Left lung (tissue), 10 donors: ENCODE data around the gene DSTN. TPM values are rescaled to one million over a fixed set of nuclear protein-coding genes. Genes with fewer than 3 reads are reported as not detected.

Experiments
- ATAC-seq: fragments of 200-7000 bp; cut with Tn5 transposase; one replicate; pipeline ENCODE4 v1.9.1; 2020; ENCODE audit warnings: moderate library complexity
- DNase-seq, 4 donors: peaks; one replicate each; pipeline ENCODE4 v3.0.0-alpha.2; 2013 to 2020
- H3K27ac ChIP-seq, 2 donors: fragments of 200-600 bp; sonication (generic) in 1 of 2; one replicate each; pipeline versions ENCODE4 v1.5.0 to v1.8.0; 2020 to 2021
- H3K27me3 ChIP-seq, 2 donors: fragments of 200-600 bp; sonication (generic) in 1 of 2; one replicate each; pipeline versions ENCODE4 v1.5.0 to v1.8.0; 2020 to 2021
- H3K36me3 ChIP-seq, 2 donors: fragments of 200-600 bp; sonication (generic) in 1 of 2; one replicate each; pipeline versions ENCODE4 v1.5.0 to v1.8.0; 2020 to 2021
- H3K4me1 ChIP-seq, 2 donors: fragments of 200-600 bp; one replicate each; pipeline ENCODE4 v1.8.0; 2021
- H3K4me3 ChIP-seq, 2 donors: fragments of 200-600 bp; sonication (generic) in 1 of 2; one replicate each; pipeline versions ENCODE4 v1.5.0 to v1.8.0; 2020 to 2021; ENCODE audit warnings: mild to moderate bottlenecking in 1 of 2
- H3K9me3 ChIP-seq, 2 donors: fragments of 200-600 bp; sonication (generic) in 1 of 2; one replicate each; pipeline versions ENCODE4 v1.5.0 to v1.8.0; 2020 to 2021
- CTCF ChIP-seq, 2 donors: fragments of 200-600 bp; sonication (generic) in 1 of 2; IDR thresholded peaks; one replicate each; pipeline versions ENCODE4 v1.5.0 to v1.8.0; 2021; ENCODE audit warnings: antibody characterized with exemption in 2 of 2
- intact Hi-C, 2 donors: fragments of 100-400 bp; cut with DNase I; formaldehyde crosslinking; loops; one replicate each; pipeline versions ENCODE4 v1.11.2 to v1.14.2; 2022
- polyA plus RNA-seq, 6 donors: library from polyadenylated mRNA; unstranded; fragments of 120-200 nt; gene quantifications; one replicate each; pipeline ENCODE4 v1.2.1, GENCODE V29; 2013; ENCODE audit not compliant: insufficient read length in 6 of 6
- total RNA-seq, 2 donors: library from RNA; stranded (reverse); fragmentation: NEBNext Ultra II Directional; extraction: Animal tissue kit (Norgen Biotek cat#: 25700); gene quantifications; one replicate each; pipeline ENCODE4 v1.2.1, GENCODE V29; 2021
- donor health status: DM: no; HTN: yes; CAD: no.
- donor health status: DM: no; HTN: no; CAD: no.

Gene DSTN
- total and polyA plus RNA-seq, 8 donors: 340 to 551 (median 366) TPM

- ATAC-seq (no peak), DNase-seq (no peak)
- Histone ChIP-seq H3K36me3 (peaks cover 0 to 6% of the 10 kb centered on the region in 2 donors), H3K9me3 (no peaks in the 10 kb centered on the region), H3K27ac (no peak overlapping the region), H3K27me3 (no peaks in the 10 kb centered on the region), H3K4me3 (no peak overlapping the region), H3K4me1 (peaks cover 9 to 19% of the 10 kb centered on the region in 2 donors)
- TF ChIP-seq CTCF (IDR thresholded peaks at IDR 0.05): no peak
- intact Hi-C loops: no loop called here
Measured at GRCh38 chr20:17583126-17583525, 13.3 kb downstream of the DSTN start.

- peaks cover 7 to 26% of the 10 kb centered on the region in 2 donors for H3K4me1 ChIP-seq
- no peak for ATAC-seq
Measured at GRCh38 chr20:17584689-17585088, 14.8 kb downstream of the DSTN start.

DNA sequence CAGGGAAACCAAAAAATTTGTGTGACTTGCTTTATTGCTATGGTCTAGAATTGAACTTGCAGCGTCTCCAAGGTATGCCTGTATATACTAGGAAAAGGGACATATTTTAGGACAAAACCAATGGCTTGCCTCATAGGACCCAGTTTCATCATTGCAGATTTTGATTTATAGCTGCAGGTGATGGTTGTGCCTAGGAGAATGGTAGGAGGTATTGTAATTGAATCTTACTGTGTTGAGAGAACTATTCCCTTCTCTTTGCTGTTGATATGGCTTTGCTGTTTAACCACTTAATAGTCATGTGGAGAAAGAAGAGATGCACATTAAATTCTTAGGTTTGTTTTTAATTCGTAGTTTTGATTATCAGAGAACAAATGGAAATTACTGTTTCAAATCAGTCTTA, 16.4 kb downstream of the DSTN start:
- Histone ChIP-seq H3K36me3 (peaks cover 0 to 6% of the 10 kb centered on the region in 2 donors), H3K9me3 (no peaks in the 10 kb centered on the region), H3K27ac (no peak overlapping the region), H3K4me3 (no peak overlapping the region), H3K4me1 (peaks cover 15 to 35% of the 10 kb centered on the region in 2 donors), H3K27me3 (no peaks in the 10 kb centered on the region)
- ATAC-seq (no peak), DNase-seq (no peak)
- no peak for TF ChIP-seq CTCF (IDR thresholded peaks at IDR 0.05)
- intact Hi-C loops: no loop called here

More at GRCh38 chr20:17584689-17585088, 14.8 kb downstream of the DSTN start:
- DNase-seq: no peak
- no peak for TF ChIP-seq CTCF (IDR thresholded peaks at IDR 0.05)
- intact Hi-C loops: no loop called here
- Histone ChIP-seq H3K27me3 (no peaks in the 10 kb centered on the region), H3K36me3 (peaks cover 0 to 6% of the 10 kb centered on the region in 2 donors), H3K4me3 (no peak overlapping the region), H3K27ac (no peak overlapping the region), H3K9me3 (no peaks in the 10 kb centered on the region)

- intact Hi-C loops: no loop called here
- H3K4me1 ChIP-seq: peaks cover 15 to 35% of the 10 kb centered on the region in 2 donors
- H3K9me3 ChIP-seq: no peaks in the 10 kb centered on the region
- DNase-seq (no peak), ATAC-seq (no peak)
- H3K27ac ChIP-seq: no peak overlapping the region
- no peak overlapping the region for H3K4me3 ChIP-seq
- peaks cover 0 to 10% of the 10 kb centered on the region in 2 donors for H3K36me3 ChIP-seq
- no peak for TF ChIP-seq CTCF (IDR thresholded peaks at IDR 0.05)
- no peaks in the 10 kb centered on the region for H3K27me3 ChIP-seq
Measured at GRCh38 chr20:17587148-17587547, 17.3 kb downstream of the DSTN start.

GRCh38 chr20:17587824-17588223, 17.9 kb downstream of the DSTN start:
- H3K36me3 ChIP-seq: peaks cover 0 to 16% of the 10 kb centered on the region in 2 donors
- H3K27ac ChIP-seq: no peak overlapping the region
- H3K27me3 ChIP-seq: no peaks in the 10 kb centered on the region
- ATAC-seq (no peak), DNase-seq (no peak)
- no peak overlapping the region for H3K4me3 ChIP-seq
- peaks cover 15 to 40% of the 10 kb centered on the region in 2 donors for H3K4me1 ChIP-seq
- intact Hi-C loops: no loop called here
- H3K9me3 ChIP-seq: no peaks in the 10 kb centered on the region
- no peak for TF ChIP-seq CTCF (IDR thresholded peaks at IDR 0.05)
